ENCODE data around the gene CHGA. TPM values are rescaled to one million over a fixed set of nuclear protein-coding genes. Genes with fewer than 3 reads are reported as not detected.

Gene CHGA
- not detected in 2 replicates for total RNA-seq

- DNase-seq (ENCODE audit: low read depth in 2 of 2), result peak; percentile 56 to 60
Observed at GRCh38 chr14:92922883-92923743, at the start of gene CHGA. Gene CHGA (plus strand): TSS chr14:92923150. CDS start chr14:92923360, 210 bp downstream.

GRCh38 chr14:92874962-92875661 is 47.8 kb upstream of the CHGA start:
- DNase-seq (ENCODE audit: low read depth in 2 of 2), result no peak

GRCh38 chr14:92877757-92878431 is 45.1 kb upstream of the CHGA start:
- peak; percentile 68 to 94 for DNase-seq (ENCODE audit: low read depth in 2 of 2)

- DNase-seq (ENCODE audit: low read depth in 2 of 2), result no peak
Observed at GRCh38 chr14:92880351-92880750, 42.6 kb upstream of the CHGA start.

GRCh38 chr14:92880851-92881250 is 42.1 kb upstream of the CHGA start:
- peak; percentile 7 to 70 for DNase-seq (ENCODE audit: low read depth in 2 of 2)

GRCh38 chr14:92883066-92883465 is 39.9 kb upstream of the CHGA start:
- no peak for DNase-seq (ENCODE audit: low read depth in 2 of 2)

- DNase-seq (ENCODE audit: low read depth in 2 of 2), result no peak
Observed at GRCh38 chr14:92884410-92884809, 38.5 kb upstream of the CHGA start.

- DNase-seq (ENCODE audit: low read depth in 2 of 2), result no peak
Observed at GRCh38 chr14:92885279-92886061, 37.5 kb upstream of the CHGA start.

GRCh38 chr14:92886337-92886736 is 36.6 kb upstream of the CHGA start:
- no peak for DNase-seq (ENCODE audit: low read depth in 2 of 2)

GRCh38 chr14:92887157-92887556 is 35.8 kb upstream of the CHGA start:
- no peak for DNase-seq (ENCODE audit: low read depth in 2 of 2)

- no peak for DNase-seq (ENCODE audit: low read depth in 2 of 2)
Observed at GRCh38 chr14:92888896-92889295, 34.1 kb upstream of the CHGA start.

- peak; percentile 36 to 55 for DNase-seq (ENCODE audit: low read depth in 2 of 2)
Observed at GRCh38 chr14:92890830-92891588, 31.9 kb upstream of the CHGA start.

GRCh38 chr14:92892589-92892988 is 30.4 kb upstream of the CHGA start:
- DNase-seq (ENCODE audit: low read depth in 2 of 2), result no peak

GRCh38 chr14:92895352-92895878 is 27.5 kb upstream of the CHGA start:
- DNase-seq (ENCODE audit: low read depth in 2 of 2), result no peak

GRCh38 chr14:92897922-92898565 is 24.9 kb upstream of the CHGA start:
- peak in 1 of 2 donors; percentile 50 for DNase-seq (ENCODE audit: low read depth in 2 of 2)

GRCh38 chr14:92898566-92899131 is 24.3 kb upstream of the CHGA start:
- DNase-seq (ENCODE audit: low read depth in 2 of 2), result no peak

- DNase-seq (ENCODE audit: low read depth in 2 of 2), result no peak
Observed at GRCh38 chr14:92900660-92901059, 22.3 kb upstream of the CHGA start.

GRCh38 chr14:92902191-92902590 is 20.8 kb upstream of the CHGA start:
- no peak for DNase-seq (ENCODE audit: low read depth in 2 of 2)

- no peak for DNase-seq (ENCODE audit: low read depth in 2 of 2)
Observed at GRCh38 chr14:92902726-92903125, 20.2 kb upstream of the CHGA start.

GRCh38 chr14:92903359-92903758 is 19.6 kb upstream of the CHGA start:
- no peak for DNase-seq (ENCODE audit: low read depth in 2 of 2)
